HG03025 (cell line): ENCODE results near the gene STRN4.
A peak's percentile ranks its signal among the peaks of the same experiment; 100 is the strongest.

Source experiments
- ATAC-seq: cut with Tn5 transposase; IDR thresholded peaks from one replicate; pipeline ENCODE4 v1.9.1; 2021; ENCODE audit warnings: mild to moderate bottlenecking, moderate library complexity; ENCODE audit not compliant: unreplicated experiment, low FRiP score

STRN4 gene

GRCh38 chr19:46726551-46726950 is 19.7 kb downstream of the STRN4 start:
- no peak for ATAC-seq

GRCh38 chr19:46725859-46726393 is 20.3 kb downstream of the STRN4 start:
- ATAC-seq = no peak

- ATAC-seq = no peak
These were observed 21.0 kb downstream of the STRN4 start for GRCh38 chr19:46725036-46725820.

- ATAC-seq = no peak
These were observed 21.8 kb downstream of the STRN4 start for GRCh38 chr19:46724468-46724867.

GRCh38 chr19:46723471-46723870 is 22.8 kb downstream of the STRN4 start:
- no peak for ATAC-seq

- ATAC-seq = no peak
These were observed 23.2 kb downstream of the STRN4 start for GRCh38 chr19:46723023-46723461.

GRCh38 chr19:46722421-46723022 is 23.7 kb downstream of the STRN4 start:
- no peak for ATAC-seq

GRCh38 chr19:46722004-46722380 is 24.3 kb downstream of the STRN4 start:
- no peak for ATAC-seq

GRCh38 chr19:46721269-46722003 is 24.8 kb downstream of the STRN4 start:
- ATAC-seq = no peak

GRCh38 chr19:46720503-46721239 is 25.6 kb downstream of the STRN4 start:
- no peak for ATAC-seq

GRCh38 chr19:46719629-46720502 is 26.4 kb downstream of the STRN4 start:
- no peak for ATAC-seq

GRCh38 chr19:46718934-46719622 is 27.2 kb downstream of the STRN4 start:
- ATAC-seq = no peak

- no peak for ATAC-seq
These were observed 27.9 kb downstream of the STRN4 start for GRCh38 chr19:46718157-46718933.

- no peak for ATAC-seq
These were observed 28.5 kb downstream of the STRN4 start for GRCh38 chr19:46717716-46718143.

GRCh38 chr19:46717034-46717715 is 29.1 kb downstream of the STRN4 start, which contains the start of gene PRKD2:
Gene PRKD2 (minus strand): TSS chr19:46717114. CDS start chr19:46716370, 744 bp downstream.
- peak; percentile 36 for ATAC-seq

GRCh38 chr19:46716672-46717033 is 29.6 kb downstream of the STRN4 start:
- ATAC-seq = no peak

GRCh38 chr19:46715975-46716671 is 30.1 kb downstream of the STRN4 start:
- no peak for ATAC-seq
